ENCODE results near the gene ECE2. TPM values are rescaled to one million over a fixed set of nuclear protein-coding genes. Genes with fewer than 3 reads are reported as not detected.

The ECE2 gene
- total and polyA plus RNA-seq, 11 donors: 0.10 TPM; not detected in 10

DNA sequence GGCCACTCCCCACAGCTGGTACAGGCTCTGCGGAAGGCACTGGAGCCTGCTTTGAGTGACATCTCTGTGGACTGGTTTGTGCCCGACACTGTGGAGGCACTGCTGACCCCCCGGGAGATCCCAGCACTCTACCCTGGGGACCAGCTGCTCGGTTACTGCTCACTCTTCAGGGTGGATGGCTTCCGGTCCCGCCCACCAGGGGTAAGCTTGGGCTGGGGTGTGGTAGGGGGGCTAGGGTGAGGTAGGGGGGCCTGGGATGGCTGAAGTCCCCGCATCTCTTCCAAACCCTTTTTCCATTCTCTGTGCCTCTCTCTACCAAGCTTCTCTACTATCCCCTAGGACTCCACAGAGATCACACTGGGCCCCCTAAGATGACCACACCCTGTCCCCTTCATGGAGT, 38.6 kb upstream of the ECE2 start:
- H3K4me1 ChIP-seq: peaks cover 0 to 8% (median 5%) of the 10 kb centered on the region in 12 donors
- no peak for TF ChIP-seq POLR2A (IDR thresholded peaks at IDR 0.05)
- TF ChIP-seq, protein P1, sequence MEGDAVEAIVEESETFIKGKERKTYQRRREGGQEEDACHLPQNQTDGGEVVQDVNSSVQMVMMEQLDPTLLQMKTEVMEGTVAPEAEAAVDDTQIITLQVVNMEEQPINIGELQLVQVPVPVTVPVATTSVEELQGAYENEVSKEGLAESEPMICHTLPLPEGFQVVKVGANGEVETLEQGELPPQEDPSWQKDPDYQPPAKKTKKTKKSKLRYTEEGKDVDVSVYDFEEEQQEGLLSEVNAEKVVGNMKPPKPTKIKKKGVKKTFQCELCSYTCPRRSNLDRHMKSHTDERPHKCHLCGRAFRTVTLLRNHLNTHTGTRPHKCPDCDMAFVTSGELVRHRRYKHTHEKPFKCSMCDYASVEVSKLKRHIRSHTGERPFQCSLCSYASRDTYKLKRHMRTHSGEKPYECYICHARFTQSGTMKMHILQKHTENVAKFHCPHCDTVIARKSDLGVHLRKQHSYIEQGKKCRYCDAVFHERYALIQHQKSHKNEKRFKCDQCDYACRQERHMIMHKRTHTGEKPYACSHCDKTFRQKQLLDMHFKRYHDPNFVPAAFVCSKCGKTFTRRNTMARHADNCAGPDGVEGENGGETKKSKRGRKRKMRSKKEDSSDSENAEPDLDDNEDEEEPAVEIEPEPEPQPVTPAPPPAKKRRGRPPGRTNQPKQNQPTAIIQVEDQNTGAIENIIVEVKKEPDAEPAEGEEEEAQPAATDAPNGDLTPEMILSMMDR (IDR thresholded peaks at IDR 0.05): no peak
- DNase-seq (no peak), ATAC-seq (no peak)
- no peak overlapping the region for H3K4me3 ChIP-seq
- intact Hi-C loops (cut with DNase I): loop anchor here in 1 of 10 donors (5.0 kb wide), 1 partner anchor 90 kb away; no protein-coding TSS in a partner anchor
- H3K9me3 ChIP-seq: no peaks in the 10 kb centered on the region
- 71 to 74% (median 73%) methylated on average over 7 of the region's 7 CpGs for WGBS, 4 donors
- peaks cover 0 to 22% (median 3%) of the 10 kb centered on the region in 9 donors for H3K27me3 ChIP-seq
- H3K36me3 ChIP-seq: peaks cover 0 to 5% (median 1%) of the 10 kb centered on the region in 9 donors
- H3K27ac ChIP-seq: no peak overlapping the region

DNA sequence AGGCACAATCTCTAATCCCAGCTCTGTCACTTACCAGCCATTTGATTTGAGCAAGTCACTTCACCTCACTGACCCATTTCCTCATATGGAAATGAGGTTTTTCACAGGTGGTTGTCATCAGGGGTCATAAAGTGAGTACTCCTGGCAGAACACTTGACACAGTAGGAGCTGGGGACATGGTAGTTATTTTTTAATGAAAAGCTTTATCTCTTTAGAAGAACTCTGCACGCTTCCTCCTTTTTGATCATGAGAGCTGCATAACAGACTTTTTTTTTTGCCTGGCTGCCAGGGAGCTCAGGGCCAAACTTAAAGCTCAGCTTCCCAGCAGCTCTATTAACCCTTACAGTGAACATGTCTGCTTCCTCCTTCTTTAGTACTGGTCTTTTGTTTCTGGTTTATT, 38.0 kb upstream of the ECE2 start:
- no peak overlapping the region for H3K4me3 ChIP-seq
- H3K27ac ChIP-seq: no peak overlapping the region
- intact Hi-C loops (cut with DNase I): loop anchor here in 1 of 10 donors (5.0 kb wide), 1 partner anchor 91 kb away; no protein-coding TSS in a partner anchor
- H3K27me3 ChIP-seq: peaks cover 0 to 16% (median 0%) of the 10 kb centered on the region in 9 donors
- H3K9me3 ChIP-seq: no peaks in the 10 kb centered on the region
- DNase-seq (no peak), ATAC-seq (no peak)
- peaks cover 0 to 8% (median 5%) of the 10 kb centered on the region in 12 donors for H3K4me1 ChIP-seq
- peaks cover 0 to 11% (median 7%) of the 10 kb centered on the region in 9 donors for H3K36me3 ChIP-seq
- TF ChIP-seq, protein P1 (IDR thresholded peaks at IDR 0.05): no peak
- no peak for TF ChIP-seq POLR2A (IDR thresholded peaks at IDR 0.05)
- 30 to 48% (median 36%) methylated on average over 1 of the region's 1 CpG for WGBS, 4 donors

DNA sequence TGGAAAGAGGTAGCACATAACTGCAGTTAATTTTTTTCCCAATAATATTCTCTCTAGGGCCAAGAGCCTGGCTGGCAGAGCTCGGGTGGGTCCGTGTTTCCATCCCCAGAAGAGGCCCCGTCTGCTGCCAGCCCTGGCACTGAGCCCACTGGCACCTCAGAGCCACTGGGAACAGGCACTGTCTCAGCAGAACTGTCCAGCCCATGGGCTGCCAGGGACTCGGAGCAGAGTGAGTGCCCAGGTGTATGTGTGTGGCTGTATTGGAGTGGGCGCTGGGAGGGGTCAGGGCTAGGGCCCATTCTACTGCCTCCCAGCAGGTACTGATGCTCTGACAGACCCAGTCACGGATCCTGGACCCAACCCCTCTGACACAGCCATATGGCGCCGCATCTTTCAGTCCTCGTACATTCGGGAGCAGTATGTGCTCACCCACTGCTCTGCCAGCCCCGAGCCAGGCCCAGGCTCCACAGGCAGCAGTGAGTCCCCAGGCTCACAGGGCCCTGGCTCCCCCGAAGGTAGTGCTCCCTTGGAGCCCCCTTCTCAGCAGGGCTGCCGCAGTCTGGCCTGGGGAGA, 37.5 kb upstream of the ECE2 start:
- Histone ChIP-seq H3K27ac (no peak overlapping the region), H3K4me3 (no peak overlapping the region), H3K27me3 (peaks cover 0 to 11% (median 0%) of the 10 kb centered on the region in 9 donors), H3K36me3 (peaks cover 0 to 16% (median 12%) of the 10 kb centered on the region in 9 donors), H3K4me1 (peaks cover 0 to 8% (median 5%) of the 10 kb centered on the region in 12 donors), H3K9me3 (no peaks in the 10 kb centered on the region)
- TF ChIP-seq, protein P1 (IDR thresholded peaks at IDR 0.05): no peak
- no peak for TF ChIP-seq POLR2A (IDR thresholded peaks at IDR 0.05)
- intact Hi-C loops (cut with DNase I): loop anchor here in 1 of 10 donors (5.0 kb wide), 1 partner anchor 91 kb away; no protein-coding TSS in a partner anchor
- ATAC-seq (no peak), DNase-seq (no peak)
- WGBS, 4 donors: 63 to 78% (median 74%) methylated on average over 7 to 13 of the region's 13 CpGs

- 86 to 92% (median 90%) methylated on average over 8 of the region's 8 CpGs for whole genome bisulfite sequencing, 4 donors
- Histone ChIP-seq H3K36me3 (peaks cover 0 to 25% (median 21%) of the 10 kb centered on the region in 9 donors), H3K9me3 (no peaks in the 10 kb centered on the region), H3K27me3 (peaks cover 0 to 7% (median 0%) of the 10 kb centered on the region in 9 donors), H3K27ac (no peak overlapping the region), H3K4me1 (peaks cover 0 to 8% (median 5%) of the 10 kb centered on the region in 12 donors), H3K4me3 (no peak overlapping the region)
- intact Hi-C loops (cut with DNase I): loop anchor here in 1 of 10 donors (5.0 kb wide), 1 partner anchor 92 kb away; no protein-coding TSS in a partner anchor
- peak in 1 of 5 donors; percentile 53 for DNase-seq
- no peak for TF ChIP-seq POLR2A (IDR thresholded peaks at IDR 0.05)
- TF ChIP-seq, protein P1 (IDR thresholded peaks at IDR 0.05): no peak
- ATAC-seq: no peak
Observed at GRCh38 chr3:184239221-184239620, 36.6 kb upstream of the ECE2 start.

All from heart left ventricle (tissue), 16 donors.